ENCODE results near the gene NOP53.

DNA sequence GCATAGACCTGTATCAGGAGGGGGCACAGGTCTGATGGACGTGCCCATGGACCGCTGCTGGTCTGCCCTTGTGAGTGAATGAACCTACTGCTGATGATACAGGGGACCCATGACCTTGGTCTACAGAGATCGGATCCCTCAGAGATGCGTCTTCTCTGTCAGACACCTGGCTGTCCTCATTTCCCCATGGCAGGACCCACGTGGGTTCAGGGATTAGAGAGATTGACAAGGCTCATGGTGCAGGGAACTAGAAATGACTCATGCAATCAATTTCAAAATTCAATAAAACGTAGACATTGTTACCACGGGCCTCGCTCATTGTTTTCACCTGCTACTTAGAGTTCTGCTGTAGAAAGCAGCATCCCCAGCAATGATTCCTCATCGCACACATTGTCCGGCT, 60.0 kb downstream of the NOP53 start:
- TF ChIP-seq, protein P1, sequence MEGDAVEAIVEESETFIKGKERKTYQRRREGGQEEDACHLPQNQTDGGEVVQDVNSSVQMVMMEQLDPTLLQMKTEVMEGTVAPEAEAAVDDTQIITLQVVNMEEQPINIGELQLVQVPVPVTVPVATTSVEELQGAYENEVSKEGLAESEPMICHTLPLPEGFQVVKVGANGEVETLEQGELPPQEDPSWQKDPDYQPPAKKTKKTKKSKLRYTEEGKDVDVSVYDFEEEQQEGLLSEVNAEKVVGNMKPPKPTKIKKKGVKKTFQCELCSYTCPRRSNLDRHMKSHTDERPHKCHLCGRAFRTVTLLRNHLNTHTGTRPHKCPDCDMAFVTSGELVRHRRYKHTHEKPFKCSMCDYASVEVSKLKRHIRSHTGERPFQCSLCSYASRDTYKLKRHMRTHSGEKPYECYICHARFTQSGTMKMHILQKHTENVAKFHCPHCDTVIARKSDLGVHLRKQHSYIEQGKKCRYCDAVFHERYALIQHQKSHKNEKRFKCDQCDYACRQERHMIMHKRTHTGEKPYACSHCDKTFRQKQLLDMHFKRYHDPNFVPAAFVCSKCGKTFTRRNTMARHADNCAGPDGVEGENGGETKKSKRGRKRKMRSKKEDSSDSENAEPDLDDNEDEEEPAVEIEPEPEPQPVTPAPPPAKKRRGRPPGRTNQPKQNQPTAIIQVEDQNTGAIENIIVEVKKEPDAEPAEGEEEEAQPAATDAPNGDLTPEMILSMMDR (IDR thresholded peaks at IDR 0.05; ENCODE audit: insufficient read depth, low read depth, low read length), result no peak
- TF ChIP-seq EZH2 (IDR thresholded peaks at IDR 0.05; ENCODE audit: insufficient read depth, low read length), result no peak

All from astrocyte (in vitro differentiated cells and primary cell).